Spinal cord (tissue), 10 donors: ENCODE measurements around the gene FTH1. TPM values are rescaled to one million over a fixed set of nuclear protein-coding genes. Genes with fewer than 3 reads are reported as not detected.

Experiments used
- DNase-seq, 6 donors: peaks; one replicate each; pipeline versions ENCODE4 v3.0.0 to v3.0.0-alpha.2; 2013 to 2015; ENCODE audit warnings: low spot score in 6 of 6, low read depth in 4 of 6
- H3K27ac ChIP-seq: one replicate; pipeline ENCODE4 v1.5.1; 2013; ENCODE audit warnings: low read depth, low read length, control low read depth
- H3K27me3 ChIP-seq: one replicate; pipeline ENCODE4 v1.6.1; 2013; ENCODE audit warnings: low read length; ENCODE audit not compliant: control insufficient read depth, insufficient read depth
- H3K36me3 ChIP-seq: one replicate; pipeline ENCODE4 v1.6.1; 2013; ENCODE audit warnings: low read length; ENCODE audit not compliant: control insufficient read depth, insufficient read depth
- H3K4me1 ChIP-seq: one replicate; pipeline ENCODE4 v1.6.1; 2013; ENCODE audit warnings: low read length; ENCODE audit not compliant: control insufficient read depth, insufficient read depth
- H3K4me3 ChIP-seq: one replicate; pipeline ENCODE4 v1.5.1; 2013; ENCODE audit warnings: low read depth, low read length, control low read depth
- H3K9me3 ChIP-seq: one replicate; pipeline ENCODE4 v1.6.1; 2013; ENCODE audit warnings: low read length; ENCODE audit not compliant: control insufficient read depth, insufficient read depth
- WGBS: methylation state at CpG from one replicate; pipeline ENCODE4 v1.1.5; 2013; ENCODE audit warnings: missing lambda C conversion rate; ENCODE audit not compliant: insufficient coverage; 5-methylcytosine and 5-hydroxymethylcytosine counted together
- polyA plus RNA-seq, 2 donors: library from polyadenylated mRNA; unstranded; fragments of 120-200 nt; gene quantifications; one replicate each; pipeline ENCODE4 v1.2.1, GENCODE V29; 2013; ENCODE audit not compliant: insufficient read length in 2 of 2
- total RNA-seq, 2 donors: library from RNA; depleted of rRNA in 1 of 2; stranded (reverse); fragments of 120-200 nt in 1 of 2; fragments of >200 nt in 1 of 2; gene quantifications; one replicate each; pipeline versions ENCODE4 v1.2.3 to v1.2.4, GENCODE V29; 2013 to 2014
- donor health status: healthy.

Gene FTH1
- total and polyA plus RNA-seq, 4 donors = 878 to 3,889 (median 2,436) TPM

GRCh38 chr11:61964058-61964665, 3.3 kb downstream of the FTH1 start:
- Histone ChIP-seq H3K4me1 (peaks cover 35% of the 10 kb centered on the region), H3K27ac (peak overlapping the region; percentile 33)

GRCh38 chr11:61963282-61964057, 4.0 kb downstream of the FTH1 start:
- no peaks in the 10 kb centered on the region for H3K9me3 ChIP-seq
- no peak overlapping the region for H3K4me3 ChIP-seq
- peak overlapping the region; percentile 33 for H3K27ac ChIP-seq
- WGBS = 78% methylated on average over 3 of the region's 10 CpGs
- peaks cover 40% of the 10 kb centered on the region for H3K36me3 ChIP-seq
- H3K27me3 ChIP-seq = no peaks in the 10 kb centered on the region
- peaks cover 28% of the 10 kb centered on the region for H3K4me1 ChIP-seq
- DNase-seq = no peak

More at GRCh38 chr11:61964058-61964665, 3.3 kb downstream of the FTH1 start:
- Histone ChIP-seq H3K36me3 (peaks cover 37% of the 10 kb centered on the region), H3K27me3 (no peaks in the 10 kb centered on the region), H3K9me3 (no peaks in the 10 kb centered on the region), H3K4me3 (no peak overlapping the region)
- 92% methylated on average over 2 of the region's 4 CpGs for WGBS
- no peak for DNase-seq

GRCh38 chr11:61963016-61963281, 4.5 kb downstream of the FTH1 start:
- Histone ChIP-seq H3K27ac (peak overlapping the region; percentile 69), H3K4me1 (peaks cover 23% of the 10 kb centered on the region), H3K36me3 (peaks cover 46% of the 10 kb centered on the region), H3K27me3 (no peaks in the 10 kb centered on the region), H3K9me3 (no peaks in the 10 kb centered on the region), H3K4me3 (no peak overlapping the region)
- no peak for DNase-seq
- WGBS = no CpG with 5 or more reads among the region's 3 CpGs

GRCh38 chr11:61962213-61963015, 5.0 kb downstream of the FTH1 start:
- H3K4me1 ChIP-seq = peaks cover 23% of the 10 kb centered on the region
- WGBS = 85% methylated on average over 10 of the region's 12 CpGs
- H3K27ac ChIP-seq = peak overlapping the region; percentile 69
- H3K4me3 ChIP-seq = no peak overlapping the region
- no peaks in the 10 kb centered on the region for H3K9me3 ChIP-seq
- H3K36me3 ChIP-seq = peaks cover 48% of the 10 kb centered on the region
- DNase-seq = no peak
- H3K27me3 ChIP-seq = no peaks in the 10 kb centered on the region

- DNase-seq = peak in 2 of 6 donors; percentile 12 to 60
- Histone ChIP-seq H3K4me1 (peaks cover 23% of the 10 kb centered on the region), H3K4me3 (no peak overlapping the region), H3K27ac (peak overlapping the region; percentile 69), H3K9me3 (no peaks in the 10 kb centered on the region), H3K36me3 (peaks cover 56% of the 10 kb centered on the region), H3K27me3 (no peaks in the 10 kb centered on the region)
- 75% methylated on average over 8 of the region's 8 CpGs for WGBS
Observed at GRCh38 chr11:61961570-61962212, 5.7 kb downstream of the FTH1 start.

- Histone ChIP-seq H3K9me3 (no peaks in the 10 kb centered on the region), H3K4me3 (no peak overlapping the region), H3K27ac (no peak overlapping the region), H3K27me3 (peaks cover 3% of the 10 kb centered on the region), H3K4me1 (peaks cover 30% of the 10 kb centered on the region), H3K36me3 (peaks cover 61% of the 10 kb centered on the region)
- no peak for DNase-seq
- WGBS = 94% methylated on average over 2 of the region's 3 CpGs
Observed at GRCh38 chr11:61960532-61960931, 6.9 kb downstream of the FTH1 start.

- no peak overlapping the region for H3K4me3 ChIP-seq
- peaks cover 39% of the 10 kb centered on the region for H3K4me1 ChIP-seq
- no peak overlapping the region for H3K27ac ChIP-seq
- H3K9me3 ChIP-seq = no peaks in the 10 kb centered on the region
- H3K27me3 ChIP-seq = peaks cover 3% of the 10 kb centered on the region
- WGBS = 93% methylated on average over 4 of the region's 6 CpGs
- DNase-seq = no peak
- H3K36me3 ChIP-seq = peaks cover 57% of the 10 kb centered on the region
Observed at GRCh38 chr11:61959678-61960077, 7.8 kb downstream of the FTH1 start.

- 35% methylated on average over 2 of the region's 2 CpGs for WGBS
- no peak for DNase-seq
- no peak overlapping the region for H3K27ac ChIP-seq
- peaks cover 42% of the 10 kb centered on the region for H3K4me1 ChIP-seq
- H3K27me3 ChIP-seq = peaks cover 3% of the 10 kb centered on the region
- peaks cover 57% of the 10 kb centered on the region for H3K36me3 ChIP-seq
- H3K9me3 ChIP-seq = no peaks in the 10 kb centered on the region
- H3K4me3 ChIP-seq = no peak overlapping the region
Observed at GRCh38 chr11:61959114-61959513, 8.3 kb downstream of the FTH1 start.

GRCh38 chr11:61958590-61958989, 8.8 kb downstream of the FTH1 start:
- 100% methylated on average over 2 of the region's 3 CpGs for WGBS
- peaks cover 42% of the 10 kb centered on the region for H3K4me1 ChIP-seq
- peaks cover 3% of the 10 kb centered on the region for H3K27me3 ChIP-seq
- DNase-seq = no peak
- no peak overlapping the region for H3K27ac ChIP-seq
- H3K36me3 ChIP-seq = peaks cover 52% of the 10 kb centered on the region
- no peaks in the 10 kb centered on the region for H3K9me3 ChIP-seq
- H3K4me3 ChIP-seq = no peak overlapping the region
